AG04449 (cell line): Measurements from ENCODE around the gene APOC1.
"Not testable (repeated sequence)": the region's sequence is repeated elsewhere in the genome, so short reads cannot be mapped to it uniquely, and the experiment has no call there.

Experiments used
- CTCF ChIA-PET: fragments of 350-600 bp; formaldehyde crosslinking; extraction: SDS; loops from one replicate; lab custom pipeline; 2021; ENCODE audit warnings: antibody characterized with exemption; lab: Yijun Ruan, JAX
- POLR2A ChIA-PET: fragments of 400-600, 350-600 bp; formaldehyde crosslinking; extraction: SDS; loops from one replicate; lab custom pipeline; 2020; ENCODE audit warnings: antibody characterized with exemption, inconsistent platforms; lab: Yijun Ruan, JAX
- DNase-seq: peaks from one replicate; pipeline ENCODE4 v3.0.0-alpha.2; 2010; ENCODE audit warnings: low read depth, low spot score
- H3K4me3 ChIP-seq: 2 replicates; pipeline ENCODE4 v1.5.1; 2011; ENCODE audit warnings: low read depth, mild to moderate bottlenecking, control low read depth, low read length
- TF ChIP-seq, protein P1 (sequence below): IDR thresholded peaks from one replicate; pipeline ENCODE4 v1.5.1; 2011; ENCODE audit warnings: mild to moderate bottlenecking, moderate library complexity, low read length, control low read depth, inconsistent platforms; ENCODE audit not compliant: insufficient read depth; ENCODE audit errors: missing control alignments

Gene APOC1

DNA sequence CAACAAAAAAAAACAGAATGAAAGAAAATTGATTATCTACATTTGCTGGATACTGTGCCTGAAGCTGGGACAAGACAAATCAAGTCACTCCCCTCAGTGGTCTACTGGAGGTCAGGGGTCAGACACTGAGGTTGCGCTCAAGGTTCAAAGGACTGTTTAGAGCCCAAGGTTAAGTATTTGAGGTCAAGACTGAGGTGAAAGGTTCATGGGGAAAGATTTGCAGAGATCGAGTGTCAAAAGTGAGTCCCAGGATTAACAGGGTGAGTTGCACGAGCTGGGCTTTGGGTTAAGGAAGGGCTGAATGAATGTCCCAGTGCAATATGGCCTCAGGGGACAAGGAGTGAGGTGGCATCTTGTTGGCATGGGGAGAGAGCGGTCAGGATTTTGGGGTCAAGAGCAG lies 26.8 kb upstream of the APOC1 start:
- ChIA-PET CTCF (no interaction called here), POLR2A (no interaction called here)
- DNase-seq: no peak
- H3K4me3 ChIP-seq: no peak overlapping the region
- TF ChIP-seq, protein P1, sequence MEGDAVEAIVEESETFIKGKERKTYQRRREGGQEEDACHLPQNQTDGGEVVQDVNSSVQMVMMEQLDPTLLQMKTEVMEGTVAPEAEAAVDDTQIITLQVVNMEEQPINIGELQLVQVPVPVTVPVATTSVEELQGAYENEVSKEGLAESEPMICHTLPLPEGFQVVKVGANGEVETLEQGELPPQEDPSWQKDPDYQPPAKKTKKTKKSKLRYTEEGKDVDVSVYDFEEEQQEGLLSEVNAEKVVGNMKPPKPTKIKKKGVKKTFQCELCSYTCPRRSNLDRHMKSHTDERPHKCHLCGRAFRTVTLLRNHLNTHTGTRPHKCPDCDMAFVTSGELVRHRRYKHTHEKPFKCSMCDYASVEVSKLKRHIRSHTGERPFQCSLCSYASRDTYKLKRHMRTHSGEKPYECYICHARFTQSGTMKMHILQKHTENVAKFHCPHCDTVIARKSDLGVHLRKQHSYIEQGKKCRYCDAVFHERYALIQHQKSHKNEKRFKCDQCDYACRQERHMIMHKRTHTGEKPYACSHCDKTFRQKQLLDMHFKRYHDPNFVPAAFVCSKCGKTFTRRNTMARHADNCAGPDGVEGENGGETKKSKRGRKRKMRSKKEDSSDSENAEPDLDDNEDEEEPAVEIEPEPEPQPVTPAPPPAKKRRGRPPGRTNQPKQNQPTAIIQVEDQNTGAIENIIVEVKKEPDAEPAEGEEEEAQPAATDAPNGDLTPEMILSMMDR: no peak

DNA sequence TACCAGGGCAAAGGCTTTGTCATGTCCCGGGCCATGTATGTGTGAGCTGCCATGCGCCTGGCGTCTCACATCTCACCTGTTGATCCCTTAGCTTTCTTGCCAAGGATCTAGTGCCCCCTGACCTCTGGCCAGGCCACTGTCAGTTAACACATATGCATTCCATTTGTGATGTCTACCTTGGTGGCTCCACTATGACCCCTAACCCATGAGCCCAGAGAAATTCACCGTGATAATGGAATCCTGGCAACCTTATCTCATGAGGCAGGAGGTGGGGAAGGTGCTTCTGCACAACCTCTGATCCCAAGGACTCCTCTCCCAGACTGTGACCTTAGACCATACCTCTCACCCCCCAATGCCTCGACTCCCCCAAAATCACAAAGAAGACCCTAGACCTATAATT lies 26.1 kb upstream of the APOC1 start:
- POLR2A ChIA-PET, DNase-seq, CTCF ChIA-PET: not testable (repeated sequence)

DNA sequence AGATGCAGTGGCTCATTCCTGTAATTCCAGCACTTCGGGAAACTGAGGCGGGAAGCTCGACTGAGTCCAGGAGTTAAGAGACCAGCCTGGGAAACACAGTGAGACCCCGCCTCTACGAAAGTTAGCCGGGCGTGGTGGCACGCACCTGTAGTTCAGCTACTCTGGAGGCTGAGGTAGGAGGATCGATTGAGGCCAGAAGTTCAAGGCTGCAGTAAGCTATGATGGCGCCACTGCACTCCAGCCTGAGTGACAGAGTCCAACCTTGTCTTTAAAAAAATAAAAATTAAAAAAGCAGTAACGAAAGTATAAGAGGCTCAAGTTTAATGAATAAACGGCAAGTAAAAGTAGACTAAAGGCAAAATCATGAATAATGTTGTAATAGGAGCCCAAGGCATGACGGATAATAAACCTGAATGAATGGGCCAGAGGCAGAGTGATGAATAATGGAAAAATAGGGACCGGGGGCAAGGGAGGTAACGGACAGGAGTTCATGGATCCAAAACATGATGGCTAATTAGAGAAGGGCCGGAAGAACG lies 24.5 kb upstream of the APOC1 start:
- H3K4me3 ChIP-seq: peak overlapping the region; percentile 68
- DNase-seq: no peak
- TF ChIP-seq, protein P1: no peak
- CTCF ChIA-PET: interaction anchor here (1.1 to 1.6 kb wide), 3 partner anchors 13 to 62 kb away, joined by 3 to 6 read pairs (median 3); no protein-coding TSS in a partner anchor
- POLR2A ChIA-PET: interaction anchor here (0.7 to 1.6 kb wide), 5 partner anchors 16 to 207 kb away, joined by 3 to 4 read pairs (median 3); partner anchors contain the start of genes APOE and NECTIN2

More for the DNA sequence above, 26.1 kb upstream of the APOC1 start:
- H3K4me3 ChIP-seq: not testable (repeated sequence)

DNA sequence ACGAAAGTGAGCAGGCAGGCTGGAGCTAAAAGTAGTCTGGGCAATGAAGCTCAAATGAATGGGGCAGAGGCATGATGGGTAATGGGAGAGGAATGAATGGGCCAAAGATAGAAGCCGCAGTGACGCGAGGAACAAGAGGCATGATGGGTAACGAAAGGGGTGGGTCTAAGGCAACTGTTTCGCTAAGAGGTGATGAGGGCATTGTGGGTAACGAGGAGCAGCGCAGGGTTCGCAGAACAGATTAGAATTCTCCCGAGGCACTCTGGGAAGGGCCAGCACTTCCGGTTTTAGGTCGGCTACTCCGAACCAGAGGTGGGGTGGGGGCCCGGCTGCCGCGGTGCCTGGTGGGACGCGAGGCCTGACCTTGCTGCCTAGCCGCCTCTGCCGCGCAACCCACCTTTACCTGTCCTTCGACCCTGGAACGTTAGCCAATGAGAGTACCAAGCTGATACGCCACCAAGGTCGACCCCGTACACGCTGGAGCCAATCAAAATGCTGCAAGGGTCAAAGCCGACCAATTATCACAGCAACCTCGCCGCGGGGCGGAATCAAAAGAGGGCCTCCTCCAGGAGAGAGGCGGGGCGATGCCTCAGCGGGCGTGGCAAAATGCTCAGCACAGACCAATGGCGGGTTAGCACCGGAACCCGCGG lies 23.9 kb upstream of the APOC1 start:
- POLR2A ChIA-PET: interaction anchor here (0.7 to 1.6 kb wide), 5 partner anchors 16 to 207 kb away, joined by 3 to 4 read pairs (median 3); partner anchors contain the start of genes APOE and NECTIN2
- H3K4me3 ChIP-seq: peak overlapping the region; percentile 68
- TF ChIP-seq, protein P1: no peak
- CTCF ChIA-PET: interaction anchor here (1.1 to 2.8 kb wide), 4 partner anchors 13 to 62 kb away, joined by 3 to 22 read pairs (median 4); no protein-coding TSS in a partner anchor
- DNase-seq: peak; percentile 98

DNA sequence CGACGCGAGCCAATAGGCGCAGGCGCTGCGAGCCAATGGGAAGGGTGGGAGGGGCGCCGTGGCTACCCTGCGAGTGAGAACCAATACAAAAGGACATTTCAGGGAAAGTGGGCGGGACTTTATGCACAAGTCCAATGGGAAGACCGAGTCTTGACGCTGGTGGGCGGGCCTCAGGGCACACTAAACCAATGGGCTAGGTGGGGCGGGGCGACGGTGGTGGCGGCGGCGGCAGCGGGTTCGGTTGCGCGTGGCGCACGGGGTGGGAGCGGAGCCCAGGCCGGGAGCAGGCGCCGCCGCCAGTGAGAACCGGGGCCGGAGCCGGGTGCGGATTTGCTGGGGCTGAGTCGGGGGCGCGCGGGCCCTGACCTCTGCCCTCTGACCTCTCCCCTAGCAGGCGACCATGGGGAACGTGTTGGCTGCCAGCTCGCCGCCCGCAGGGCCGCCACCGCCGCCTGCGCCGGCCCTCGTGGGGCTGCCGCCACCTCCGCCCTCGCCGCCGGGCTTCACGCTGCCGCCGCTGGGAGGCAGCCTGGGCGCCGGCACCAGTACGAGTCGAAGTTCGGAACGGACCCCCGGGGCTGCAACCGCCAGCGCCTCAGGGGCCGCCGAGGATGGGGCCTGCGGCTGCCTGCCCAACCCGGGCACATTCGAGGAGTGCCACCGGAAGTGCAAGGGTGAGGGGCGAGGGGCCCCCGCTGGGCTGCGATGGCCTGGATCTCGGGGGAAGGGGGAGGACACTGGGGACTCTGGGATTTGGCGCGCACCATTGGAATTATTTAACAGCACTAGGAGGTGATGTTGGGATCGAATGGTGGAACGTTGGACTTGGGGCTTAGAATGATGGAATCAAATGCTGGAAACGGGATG lies 23.2 kb upstream of the APOC1 start, which contains the start of gene TOMM40:
TOMM40 (plus strand) TSS at position 239 of the 867 bp plus-strand sequence; CDS start at position 401, 162 bp downstream.
- DNase-seq: no peak
- peak within 1 kb of the TSS; percentile 73 for H3K4me3 ChIP-seq
- ChIA-PET CTCF (interaction anchor here (1.0 to 2.8 kb wide), 2 partner anchors 12 to 19 kb away, joined by 3 to 22 read pairs; no protein-coding TSS in a partner anchor), POLR2A (interaction anchor here (1.1 to 1.6 kb wide), 3 partner anchors 15 to 206 kb away, joined by 3 to 4 read pairs (median 4); partner anchors contain the start of genes APOE and CLPTM1)
- TF ChIP-seq, protein P1: no peak

DNA sequence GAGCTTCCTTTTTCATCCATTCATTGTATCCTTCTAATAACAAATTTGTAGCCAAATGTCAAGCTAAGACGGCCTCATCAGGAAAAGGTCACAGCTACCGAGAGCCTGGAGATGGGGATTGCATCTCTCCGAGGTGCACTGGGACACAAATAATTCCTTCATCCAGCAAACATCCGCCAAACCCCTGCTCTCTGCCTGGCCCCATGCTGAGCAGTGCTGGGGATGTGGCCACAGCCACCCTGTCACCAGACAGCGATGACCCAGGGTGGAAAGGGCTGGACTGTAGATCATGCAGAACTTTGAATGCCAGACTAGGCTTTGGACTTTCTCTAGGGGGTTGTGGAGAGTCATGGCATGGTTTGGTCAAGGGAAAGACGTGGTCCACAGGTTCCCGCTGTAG lies 21.5 kb upstream of the APOC1 start:
- ChIA-PET POLR2A (interaction anchor here (1.1 kb wide), 1 partner anchor 62 kb away, joined by 4 read pairs; the partner anchor contains the start of gene CLPTM1), CTCF (interaction anchor here (0.8 to 2.8 kb wide), 2 partner anchors 10 to 315 kb away, joined by 3 to 22 read pairs; no protein-coding TSS in a partner anchor)
- no peak for DNase-seq
- TF ChIP-seq, protein P1: no peak
- no peak overlapping the region for H3K4me3 ChIP-seq
